GM21390 (cell line): ENCODE data around the gene MAPK8.
"Not testable (repeated sequence)": the region's sequence is repeated elsewhere in the genome, so short reads cannot be mapped to it uniquely, and the experiment has no call there.

Experiments
- ATAC-seq: cut with Tn5 transposase; IDR thresholded peaks from one replicate; pipeline ENCODE4 v1.9.1; 2021; ENCODE audit not compliant: unreplicated experiment

MAPK8 gene

DNA sequence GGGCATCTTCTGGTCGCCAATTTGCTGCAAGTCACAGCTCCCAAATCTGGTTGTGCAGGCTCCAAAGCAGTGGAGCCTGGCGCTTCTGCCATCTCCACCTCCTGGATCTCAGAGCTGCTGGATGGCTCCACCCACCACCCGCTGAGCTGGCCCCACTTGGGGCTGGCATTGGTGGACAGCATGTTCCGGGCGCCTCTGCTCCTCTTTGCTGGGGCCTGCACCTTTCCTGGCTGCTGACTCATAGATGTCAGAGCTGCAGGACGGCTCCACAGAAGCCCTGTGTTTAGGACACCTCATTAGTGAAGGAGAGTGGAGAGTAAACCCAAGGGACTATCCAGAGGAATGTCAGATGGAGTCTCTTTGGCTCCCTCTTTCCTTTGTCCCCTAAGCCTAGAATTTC is 27.4 kb downstream of the MAPK8 start:
- ATAC-seq, result no peak

GRCh38 chr10:48335788-48336187 is 29.3 kb downstream of the MAPK8 start:
- ATAC-seq, result no peak

- peak; percentile 86 for ATAC-seq
These were observed 30.6 kb downstream of the MAPK8 start for GRCh38 chr10:48336978-48337599.

DNA sequence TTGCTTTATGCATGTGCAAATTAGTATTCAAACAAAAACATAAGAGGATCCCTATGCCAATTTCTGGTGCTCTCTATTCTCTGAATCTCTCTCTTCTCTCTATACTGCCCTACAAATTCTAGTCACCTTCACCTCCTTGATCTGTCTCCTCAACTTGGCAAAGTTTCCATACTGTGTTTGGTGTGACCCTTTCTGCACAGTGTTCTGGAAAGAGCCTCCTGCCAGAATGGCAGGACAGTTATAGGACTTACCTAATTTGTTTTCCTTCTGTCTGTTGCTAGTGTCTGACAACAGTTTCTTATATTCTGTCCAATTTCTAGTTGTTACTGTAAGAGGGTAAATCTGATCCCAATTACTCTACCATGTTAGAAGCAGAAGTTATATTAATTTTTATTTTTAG is 34.3 kb downstream of the MAPK8 start:
- ATAC-seq, result no peak

DNA sequence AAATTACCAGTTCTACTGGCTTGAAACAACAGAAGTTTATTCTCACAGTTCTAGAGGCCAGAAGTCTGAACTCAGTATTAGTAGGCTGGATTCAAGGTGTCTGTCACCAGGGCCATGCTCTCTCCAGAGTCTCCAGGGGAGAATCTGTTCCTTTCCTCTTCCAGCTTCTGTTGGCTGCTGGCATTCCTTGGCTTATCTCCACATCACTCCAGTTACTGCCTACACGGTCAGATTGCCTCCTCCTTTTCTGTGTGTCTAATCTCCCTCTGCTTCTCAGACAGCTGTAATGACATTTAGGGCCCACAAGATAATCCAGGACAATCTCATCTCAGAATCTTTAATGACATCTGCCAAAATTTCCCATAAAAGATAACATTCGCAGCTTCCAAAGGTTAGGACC is 36.6 kb downstream of the MAPK8 start:
- no peak for ATAC-seq

DNA sequence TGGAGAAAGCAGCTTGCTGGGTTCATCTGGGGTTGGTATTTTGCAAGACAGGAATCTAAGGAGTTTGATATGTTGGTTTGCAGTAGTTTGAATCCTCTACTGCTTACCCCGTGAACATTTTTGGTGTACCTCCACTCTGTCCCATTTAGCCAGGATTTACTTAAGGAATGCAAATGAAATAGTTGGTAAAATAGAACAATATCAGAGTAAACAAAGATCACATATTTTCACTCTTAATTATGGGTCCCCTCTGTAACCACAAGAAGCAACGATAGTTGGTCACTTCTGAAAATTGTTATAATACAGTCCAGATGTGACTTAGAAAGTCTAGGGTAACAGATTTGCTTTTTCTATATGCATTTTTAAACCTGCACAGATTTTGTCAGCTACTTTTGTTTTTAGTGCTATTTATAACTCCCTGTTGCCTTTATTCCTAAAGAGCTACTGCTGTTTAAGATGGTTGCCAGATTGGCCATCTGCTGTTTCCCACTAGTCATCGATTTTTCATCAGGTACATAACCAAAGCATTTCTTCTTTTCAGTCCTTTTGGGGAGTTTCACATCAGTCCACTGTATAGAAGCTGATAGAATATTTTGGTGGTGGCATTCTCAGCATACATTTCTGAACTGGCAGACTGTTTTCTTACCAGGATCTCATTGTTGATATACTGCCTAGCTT is 37.6 kb downstream of the MAPK8 start:
- no peak for ATAC-seq

- not testable (repeated sequence) for ATAC-seq
These were observed 39.8 kb downstream of the MAPK8 start for GRCh38 chr10:48346248-48346647.

GRCh38 chr10:48347539-48347938 is 41.1 kb downstream of the MAPK8 start:
- ATAC-seq, result not testable (repeated sequence)

DNA sequence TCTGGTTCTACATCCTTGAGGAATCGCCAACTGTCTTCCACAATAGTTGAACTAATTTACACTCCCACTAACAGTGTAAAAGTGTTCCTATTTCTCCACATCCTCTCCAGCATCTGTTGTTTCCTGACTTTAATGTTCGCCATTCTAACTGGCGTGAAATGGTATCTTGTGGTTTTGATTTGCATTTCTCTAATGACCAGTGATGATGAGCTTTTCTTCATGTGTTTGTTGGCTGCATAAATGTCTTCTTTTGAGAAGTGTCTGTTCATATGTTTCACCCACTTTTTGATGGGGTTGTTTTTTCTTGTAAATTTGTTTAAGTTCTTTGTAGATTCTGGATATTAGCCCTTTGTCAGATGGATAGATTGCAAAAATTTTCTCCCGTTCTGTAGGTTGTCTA is 41.5 kb downstream of the MAPK8 start:
- not testable (repeated sequence) for ATAC-seq

DNA sequence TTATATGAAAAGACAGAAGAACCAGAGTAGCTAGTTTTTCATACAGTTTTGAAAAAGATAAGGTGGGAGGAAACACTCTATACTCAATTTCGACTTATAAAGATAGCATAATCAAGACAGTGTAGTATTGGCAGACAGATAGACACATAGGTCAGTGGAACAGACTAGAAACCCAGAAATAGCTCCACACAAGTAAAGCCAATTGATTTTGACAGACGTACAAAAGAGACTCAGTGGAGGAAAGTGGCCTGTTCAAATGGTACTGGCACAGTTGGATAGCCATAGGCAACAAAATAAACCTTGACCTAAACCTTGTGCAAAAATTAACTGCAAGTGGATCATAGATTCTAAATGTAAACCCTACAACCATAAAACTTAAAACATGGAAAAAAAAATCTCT is 46.8 kb downstream of the MAPK8 start:
- ATAC-seq, result no peak

DNA sequence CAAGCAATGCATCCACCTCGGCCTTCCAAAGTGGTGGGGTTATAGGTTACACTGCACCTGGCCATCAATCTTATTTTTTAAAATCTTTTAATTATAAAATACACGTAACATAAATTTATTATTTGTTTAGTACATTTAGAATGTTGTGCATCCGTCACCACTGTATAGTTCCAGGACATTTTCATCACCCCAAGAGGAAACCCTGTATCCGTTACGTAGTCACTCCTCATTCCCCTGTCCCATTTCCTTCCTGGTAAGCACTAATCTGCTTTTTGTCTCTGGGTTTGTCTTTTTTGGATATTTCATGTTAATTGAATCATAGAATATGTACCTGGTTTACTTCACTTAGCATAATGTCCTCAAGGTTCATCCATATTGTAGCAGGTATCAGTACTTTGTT is 51.2 kb downstream of the MAPK8 start:
- ATAC-seq, result no peak

GRCh38 chr10:48358162-48358561 is 51.7 kb downstream of the MAPK8 start:
- no peak for ATAC-seq

- no peak for ATAC-seq
These were observed 52.4 kb downstream of the MAPK8 start for GRCh38 chr10:48358838-48359237.

DNA sequence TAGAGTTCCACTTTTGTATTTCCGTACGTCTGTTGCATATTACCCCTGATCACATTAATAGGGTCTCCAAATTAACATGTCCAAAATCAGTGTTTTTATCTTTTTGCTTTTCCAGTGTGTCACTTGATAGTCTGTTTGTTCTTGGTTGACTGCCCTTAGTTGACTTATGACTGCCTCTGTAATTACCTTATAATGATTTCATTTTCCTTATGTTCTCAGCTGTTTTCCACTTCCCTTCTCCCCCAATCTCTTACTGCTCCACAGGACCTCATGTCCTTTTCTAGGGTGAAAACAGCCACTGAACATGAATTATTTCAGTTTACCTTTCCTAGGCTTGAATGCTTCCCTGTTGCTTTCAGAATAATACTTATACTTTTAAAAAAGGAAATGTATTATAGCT is 54.7 kb downstream of the MAPK8 start:
- no peak for ATAC-seq

DNA sequence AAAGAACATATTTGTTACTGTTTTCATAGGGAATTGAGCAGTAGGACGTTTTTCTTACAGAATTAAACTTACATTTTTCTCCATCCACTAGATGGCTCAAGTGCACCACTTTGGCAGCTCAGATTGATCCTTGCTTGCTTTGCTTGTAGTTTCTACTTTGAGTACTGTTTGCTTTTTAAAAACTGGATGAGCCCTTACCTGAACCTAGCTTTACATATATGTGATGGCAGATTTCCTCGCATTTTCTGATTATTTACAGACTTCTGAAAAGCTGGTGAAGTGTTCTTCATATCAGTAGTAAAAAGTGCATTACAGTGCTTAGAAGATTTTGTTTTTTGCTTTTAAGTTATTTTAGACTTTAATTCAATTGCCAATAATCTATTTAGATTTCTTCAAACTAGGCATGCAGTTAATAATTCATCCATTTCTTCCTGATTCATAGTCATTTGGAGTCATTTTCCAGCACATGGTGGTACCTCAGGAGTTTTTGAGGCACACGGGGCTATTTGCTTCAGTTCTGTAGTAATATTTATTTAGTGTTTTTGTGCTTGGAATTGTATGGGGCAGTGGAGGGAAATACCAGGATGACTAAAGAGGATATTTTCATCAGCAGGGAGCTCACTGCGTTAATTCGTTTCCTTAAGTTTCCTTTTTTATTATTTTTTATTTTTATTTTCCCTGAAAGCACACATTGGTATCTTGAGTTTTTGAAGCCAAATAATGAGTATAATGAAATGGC is 57.3 kb downstream of the MAPK8 start:
- no peak for ATAC-seq

DNA sequence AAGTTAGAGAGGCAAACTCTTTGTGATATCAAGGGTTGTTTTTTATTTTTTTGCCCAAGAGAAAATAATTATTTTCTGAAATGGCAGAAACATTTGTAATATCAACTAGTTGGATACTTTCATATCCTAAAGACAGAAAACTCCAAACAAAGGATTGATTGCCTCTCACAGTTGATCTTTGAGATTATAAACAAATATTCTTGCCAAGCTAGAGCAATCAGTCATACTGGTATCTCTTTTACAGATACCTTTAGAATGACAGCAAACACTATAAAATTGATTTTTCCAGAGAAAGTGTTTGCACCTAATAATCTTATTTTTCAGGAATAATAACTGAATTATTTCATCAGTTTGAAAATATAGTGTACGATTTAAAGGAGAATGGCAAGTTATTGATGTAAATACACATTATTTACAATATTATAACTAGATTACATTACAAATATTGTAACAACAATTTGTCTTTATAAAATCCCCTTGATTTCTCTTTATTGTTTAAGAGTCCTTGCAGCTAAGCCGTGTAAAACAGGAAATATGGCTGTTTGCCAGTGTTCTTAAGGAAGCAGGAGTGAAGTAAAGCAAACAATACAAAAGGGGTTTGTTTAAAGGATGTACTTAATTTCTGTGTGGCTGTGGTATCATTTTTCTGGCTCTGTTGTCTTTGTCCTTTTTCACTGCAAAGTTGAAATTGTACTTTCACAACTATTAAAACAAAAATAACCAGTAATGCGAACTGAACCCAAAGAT is 58.4 kb downstream of the MAPK8 start:
- no peak for ATAC-seq

DNA sequence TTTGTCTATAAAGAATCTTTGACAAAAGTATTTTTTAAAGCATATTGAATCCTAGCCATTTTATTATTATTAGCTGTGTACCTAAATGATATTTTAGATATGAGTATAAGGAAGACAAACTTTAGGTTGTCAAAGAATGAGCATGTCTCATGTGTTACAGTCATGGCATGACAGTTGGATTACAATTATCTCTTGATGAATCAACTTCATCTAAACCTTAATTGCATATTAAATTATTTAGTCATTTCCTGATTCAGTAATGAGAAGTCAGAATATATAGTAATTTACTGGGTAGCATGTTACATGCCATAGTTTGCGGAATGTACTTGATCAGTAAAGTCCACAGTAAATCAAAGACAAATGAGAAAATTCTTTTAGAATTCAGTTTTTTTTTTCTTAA is 59.2 kb downstream of the MAPK8 start:
- ATAC-seq, result no peak

GRCh38 chr10:48366261-48366660 is 59.8 kb downstream of the MAPK8 start:
- ATAC-seq, result no peak

GRCh38 chr10:48369501-48369900 is 63.0 kb downstream of the MAPK8 start:
- no peak for ATAC-seq

DNA sequence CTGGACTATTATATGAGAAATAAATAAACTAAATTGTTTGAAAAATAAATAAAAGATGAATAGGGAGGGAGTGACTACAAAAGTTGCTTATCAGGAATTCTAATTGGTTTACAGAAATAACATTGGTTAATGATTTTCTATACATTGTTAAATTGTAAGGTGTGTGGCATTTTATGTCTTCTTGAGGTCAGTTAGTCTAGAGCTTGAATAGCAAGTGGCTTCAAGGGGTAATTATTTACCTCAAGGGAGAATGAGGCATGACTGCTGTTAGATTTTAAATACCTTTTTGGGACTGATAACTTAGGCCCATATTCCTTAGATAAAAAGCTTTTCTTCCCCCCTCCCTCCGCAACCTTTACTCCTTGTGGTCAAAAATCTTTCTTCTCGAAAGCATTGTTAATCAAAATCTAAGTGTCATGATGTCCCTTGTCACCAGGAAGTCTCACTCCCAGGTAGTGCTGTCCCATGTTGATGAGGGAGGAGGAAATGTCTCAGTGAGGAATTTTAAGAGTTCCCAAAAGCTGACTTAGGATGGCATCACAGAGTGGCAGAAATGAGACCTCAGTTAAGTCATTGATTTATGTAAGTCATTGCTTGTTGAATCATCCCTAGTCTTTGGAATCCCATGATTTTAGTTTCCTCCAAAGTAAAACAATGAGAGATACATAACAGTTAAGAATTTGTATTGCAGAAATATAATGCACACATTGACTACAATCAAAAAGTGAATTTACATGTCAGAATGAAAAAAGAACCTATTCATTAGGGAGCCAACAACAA is 71.5 kb downstream of the MAPK8 start:
- no peak for ATAC-seq

DNA sequence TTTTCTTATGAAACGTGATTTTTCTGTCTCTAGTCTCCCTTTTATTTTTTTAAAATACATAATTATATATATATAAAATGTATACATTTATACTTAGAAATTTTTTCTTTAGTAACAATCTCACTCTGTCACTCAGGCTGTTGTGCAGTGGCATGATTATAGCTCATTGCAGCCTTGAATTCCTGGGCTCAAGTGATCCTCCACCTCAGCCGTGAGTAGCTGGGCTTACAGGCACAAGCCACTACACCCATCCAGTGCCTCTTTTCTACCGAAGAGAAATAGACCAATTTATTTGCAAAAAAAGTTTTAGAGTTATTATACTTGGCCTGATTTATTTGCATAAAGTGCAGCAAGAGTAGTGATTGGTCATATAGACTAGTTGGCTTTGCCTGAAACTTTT is 72.2 kb downstream of the MAPK8 start:
- ATAC-seq, result no peak
